Caco-2 (cell line): ENCODE data around the gene FAM186B. TPM values are rescaled to one million over a fixed set of nuclear protein-coding genes. Genes with fewer than 3 reads are reported as not detected.

Source experiments
- BruUV-seq: library from RNA; stranded (reverse); fragments of 400-500 nt; replicated peaks from 2 replicates; lab custom pipeline; 2021; lab: Mats Ljungman, UMichigan
- CTCF ChIA-PET: fragments of 300-600 bp; sonication (Branson Sonifier 250); formaldehyde crosslinking; loops from one replicate; lab custom pipeline; 2022; ENCODE audit warnings: antibody characterized with exemption; lab: Charles Lee
- POLR2A ChIA-PET: fragments of 300-600 bp; sonication (Branson Sonifier 250); formaldehyde crosslinking; loops from one replicate; lab custom pipeline; 2022; ENCODE audit warnings: antibody characterized with exemption; lab: Charles Lee
- DNase-seq, 2 experiments: peaks; one replicate each; pipeline versions ENCODE4 v3.0.0 to v3.0.0-alpha.2; 2020 to 2022
- H3K27me3 ChIP-seq: replicated peaks from 2 replicates; pipeline ENCODE4 v1.6.0; 2011; ENCODE audit warnings: low read length; ENCODE audit not compliant: control insufficient read depth, insufficient read depth
- H3K36me3 ChIP-seq: 2 replicates; pipeline ENCODE4 v1.5.1; 2011; ENCODE audit warnings: low read length; ENCODE audit not compliant: control insufficient read depth, insufficient read depth
- H3K4me1 ChIP-seq: fragments of 250-450 bp; sonication (Bioruptor Pico); 2 replicates; pipeline ENCODE4 v1.5.1; 2020; ENCODE audit warnings: mild to moderate bottlenecking
- H3K4me3 ChIP-seq: 2 replicates; pipeline ENCODE4 v1.5.1; 2011; ENCODE audit warnings: low read depth, mild to moderate bottlenecking, control low read depth, low read length
- H3K9me3 ChIP-seq: fragments of 250-450 bp; sonication (Bioruptor Pico); 2 replicates; pipeline ENCODE4 v1.5.1; 2020; ENCODE audit warnings: mild to moderate bottlenecking, moderate library complexity
- H3K27ac Mint-ChIP-seq: one replicate; pipeline ENCODE4 v1.8.0; 2022; ENCODE audit warnings: mixed read lengths; ENCODE audit not compliant: unreplicated experiment
- H3K27me3 Mint-ChIP-seq: one replicate; pipeline ENCODE4 v1.8.0; 2022; ENCODE audit warnings: mixed read lengths; ENCODE audit not compliant: insufficient read depth, unreplicated experiment
- H3K36me3 Mint-ChIP-seq: one replicate; pipeline ENCODE4 v1.8.0; 2022; ENCODE audit warnings: mild to moderate bottlenecking, mixed read lengths; ENCODE audit not compliant: insufficient read depth, unreplicated experiment
- H3K4me1 Mint-ChIP-seq: one replicate; pipeline ENCODE4 v1.8.0; 2022; ENCODE audit warnings: low read depth, mixed read lengths; ENCODE audit not compliant: unreplicated experiment
- H3K4me3 Mint-ChIP-seq: one replicate; pipeline ENCODE4 v1.8.0; 2022; ENCODE audit warnings: mild to moderate bottlenecking, moderate library complexity, mixed read lengths; ENCODE audit not compliant: unreplicated experiment
- H3K9me3 Mint-ChIP-seq: one replicate; pipeline ENCODE4 v1.8.0; 2022; ENCODE audit warnings: mixed read lengths; ENCODE audit not compliant: unreplicated experiment
- CTCF ChIP-seq, 2 experiments: fragments of 200-600 bp in 1 of 2; IDR thresholded peaks; 1 replicate in 1 of 2; 2 replicates in 1 of 2; pipeline versions ENCODE4 v1.5.1 to v1.8.0; 2011 to 2022; ENCODE audit warnings: antibody characterized with exemption in 1 of 2, control low read depth in 1 of 2, inconsistent platforms in 1 of 2, low read depth in 1 of 2, low read length in 1 of 2, mild to moderate bottlenecking in 1 of 2, moderate library complexity in 1 of 2; ENCODE audit not compliant: insufficient read depth in 1 of 2, severe bottlenecking in 1 of 2, unreplicated experiment in 1 of 2
- intact Hi-C: fragments of 100-400 bp; cut with micrococcal nuclease; formaldehyde crosslinking; loops from one replicate; pipeline ENCODE4 v1.10.0; 2022; ENCODE audit not compliant: unreplicated experiment
- total RNA-seq: library from RNA; stranded (reverse); gene quantifications from 2 replicates; pipeline ENCODE4 v1.2.3, GENCODE V29; 2022

FAM186B gene
- total RNA-seq, 1 experiment from 2014 or later: 2.2 TPM

GRCh38 chr12:49552899-49553298, 52.5 kb downstream of the FAM186B start:
- Histone ChIP-seq H3K27me3 (no peaks in the 10 kb centered on the region), H3K4me1 (no peaks in the 10 kb centered on the region), H3K9me3 (no peaks in the 10 kb centered on the region), H3K36me3 (no peaks in the 10 kb centered on the region), H3K4me3 (no peak overlapping the region)
- no peaks in the 10 kb centered on the region for H3K9me3 Mint-ChIP-seq
- peaks cover 8% of the 10 kb centered on the region for H3K36me3 Mint-ChIP-seq
- no peaks in the 10 kb centered on the region for H3K27me3 Mint-ChIP-seq
- no peak for DNase-seq
- H3K4me1 Mint-ChIP-seq: no peaks in the 10 kb centered on the region
- BruUV-seq: no TSS peak
- H3K4me3 Mint-ChIP-seq: no peak overlapping the region
- intact Hi-C loops: loop anchor here (1.0 to 2.0 kb wide), 3 partner anchors 27 to 194 kb away; partner anchors contain the start of gene PRPF40B
- POLR2A ChIA-PET: no interaction called here
- no peak overlapping the region for H3K27ac Mint-ChIP-seq
- no peak for TF ChIP-seq CTCF (IDR thresholded peaks at IDR 0.05; ENCODE audit: insufficient read depth in 1 of 2, low read depth in 1 of 2, low read length in 1 of 2, severe bottlenecking in 1 of 2, unreplicated experiment in 1 of 2)
- CTCF ChIA-PET: interaction anchor here (0.7 to 3.2 kb wide), 14 partner anchors 8 to 221 kb away, joined by 3 to 46 read pairs (median 4); partner anchors contain the start of genes PRPF40B and TMBIM6

GRCh38 chr12:49552425-49552824, 53.0 kb downstream of the FAM186B start:
- no peak for DNase-seq
- H3K9me3 Mint-ChIP-seq: no peaks in the 10 kb centered on the region
- no TSS peak for BruUV-seq
- ChIA-PET CTCF (interaction anchor here (0.9 to 3.2 kb wide), 7 partner anchors 20 to 221 kb away, joined by 3 to 46 read pairs (median 11); partner anchors contain the start of genes PRPF40B and TMBIM6), POLR2A (no interaction called here)
- intact Hi-C loops: loop anchor here (2.0 kb wide), 1 partner anchor 194 kb away; no protein-coding TSS in a partner anchor
- Histone ChIP-seq H3K9me3 (no peaks in the 10 kb centered on the region), H3K27me3 (no peaks in the 10 kb centered on the region), H3K36me3 (no peaks in the 10 kb centered on the region), H3K4me3 (no peak overlapping the region), H3K4me1 (0 out of 2 replicates have a peak, but pooled peaks cover under 1% of the 10 kb centered on the region)
- TF ChIP-seq CTCF (IDR thresholded peaks at IDR 0.05; ENCODE audit: insufficient read depth in 1 of 2, low read depth in 1 of 2, low read length in 1 of 2, severe bottlenecking in 1 of 2, unreplicated experiment in 1 of 2): no peak
- no peaks in the 10 kb centered on the region for H3K4me1 Mint-ChIP-seq
- H3K27ac Mint-ChIP-seq: no peak overlapping the region
- no peaks in the 10 kb centered on the region for H3K27me3 Mint-ChIP-seq
- peaks cover 8% of the 10 kb centered on the region for H3K36me3 Mint-ChIP-seq
- H3K4me3 Mint-ChIP-seq: no peak overlapping the region

- H3K4me3 ChIP-seq: no peak overlapping the region
- H3K9me3 Mint-ChIP-seq: no peaks in the 10 kb centered on the region
- no TSS peak for BruUV-seq
- no peaks in the 10 kb centered on the region for H3K36me3 ChIP-seq
- H3K4me3 Mint-ChIP-seq: no peak overlapping the region
- no peaks in the 10 kb centered on the region; the same call in 1 of the 2 replicates for H3K9me3 ChIP-seq
- no peak for TF ChIP-seq CTCF (IDR thresholded peaks at IDR 0.05; ENCODE audit: insufficient read depth in 1 of 2, low read depth in 1 of 2, low read length in 1 of 2, severe bottlenecking in 1 of 2, unreplicated experiment in 1 of 2)
- 0 out of 2 replicates have a peak, but pooled peaks cover 3% of the 10 kb centered on the region for H3K4me1 ChIP-seq
- H3K4me1 Mint-ChIP-seq: no peaks in the 10 kb centered on the region
- intact Hi-C loops: loop anchor here (2.0 kb wide), 1 partner anchor 193 kb away; no protein-coding TSS in a partner anchor
- H3K27me3 Mint-ChIP-seq: no peaks in the 10 kb centered on the region
- no peak overlapping the region for H3K27ac Mint-ChIP-seq
- DNase-seq: no peak
- CTCF ChIA-PET: interaction anchor here (1.3 to 3.2 kb wide), 3 partner anchors 28 to 189 kb away, joined by 5 to 46 read pairs (median 11); partner anchors contain the start of genes PRPF40B and TMBIM6
- POLR2A ChIA-PET: no interaction called here
- H3K36me3 Mint-ChIP-seq: peaks cover 8% of the 10 kb centered on the region
- no peaks in the 10 kb centered on the region for H3K27me3 ChIP-seq
Observed at GRCh38 chr12:49552014-49552413, 53.4 kb downstream of the FAM186B start.
